Right ventricle myocardium inferior (tissue), 1 donor: ENCODE data around the gene NPC1L1. TPM values are rescaled to one million over a fixed set of nuclear protein-coding genes. Genes with fewer than 3 reads are reported as not detected.

Experiments
- ATAC-seq: fragments of 200-7000 bp; cut with Tn5 transposase; one replicate; pipeline ENCODE4 v1.9.1; 2020; ENCODE audit warnings: mild to moderate bottlenecking, moderate library complexity
- DNase-seq: peaks from one replicate; pipeline ENCODE4 v3.0.0; 2021; ENCODE audit errors: missing footprints
- intact Hi-C: fragments of 100-400 bp; cut with DNase I; formaldehyde crosslinking; loops from one replicate; pipeline ENCODE4 v1.11.0; 2022
- total RNA-seq: library from RNA; stranded (reverse); fragmentation: NEBNext Ultra II Directional; extraction: Animal tissue kit (Norgen Biotek cat#: 25700); gene quantifications from one replicate; pipeline ENCODE4 v1.2.1, GENCODE V29; 2021
- donor health status: DM: no; HTN: yes; CAD: no; lungs with severe emphysema.

NPC1L1 gene
- total RNA-seq, 1 donor from 2014 or later, result 0.05 TPM

GRCh38 chr7:44469461-44470134 lies 71.5 kb downstream of the NPC1L1 start:
- DNase-seq (no peak), ATAC-seq (no peak)
- intact Hi-C loops, result loop anchor here (5.0 kb wide), 2 partner anchors 37 to 67 kb away; no protein-coding TSS in a partner anchor

GRCh38 chr7:44467217-44467548 lies 73.9 kb downstream of the NPC1L1 start:
- intact Hi-C loops, result no loop called here
- no peak for ATAC-seq
- DNase-seq, result no peak

DNA sequence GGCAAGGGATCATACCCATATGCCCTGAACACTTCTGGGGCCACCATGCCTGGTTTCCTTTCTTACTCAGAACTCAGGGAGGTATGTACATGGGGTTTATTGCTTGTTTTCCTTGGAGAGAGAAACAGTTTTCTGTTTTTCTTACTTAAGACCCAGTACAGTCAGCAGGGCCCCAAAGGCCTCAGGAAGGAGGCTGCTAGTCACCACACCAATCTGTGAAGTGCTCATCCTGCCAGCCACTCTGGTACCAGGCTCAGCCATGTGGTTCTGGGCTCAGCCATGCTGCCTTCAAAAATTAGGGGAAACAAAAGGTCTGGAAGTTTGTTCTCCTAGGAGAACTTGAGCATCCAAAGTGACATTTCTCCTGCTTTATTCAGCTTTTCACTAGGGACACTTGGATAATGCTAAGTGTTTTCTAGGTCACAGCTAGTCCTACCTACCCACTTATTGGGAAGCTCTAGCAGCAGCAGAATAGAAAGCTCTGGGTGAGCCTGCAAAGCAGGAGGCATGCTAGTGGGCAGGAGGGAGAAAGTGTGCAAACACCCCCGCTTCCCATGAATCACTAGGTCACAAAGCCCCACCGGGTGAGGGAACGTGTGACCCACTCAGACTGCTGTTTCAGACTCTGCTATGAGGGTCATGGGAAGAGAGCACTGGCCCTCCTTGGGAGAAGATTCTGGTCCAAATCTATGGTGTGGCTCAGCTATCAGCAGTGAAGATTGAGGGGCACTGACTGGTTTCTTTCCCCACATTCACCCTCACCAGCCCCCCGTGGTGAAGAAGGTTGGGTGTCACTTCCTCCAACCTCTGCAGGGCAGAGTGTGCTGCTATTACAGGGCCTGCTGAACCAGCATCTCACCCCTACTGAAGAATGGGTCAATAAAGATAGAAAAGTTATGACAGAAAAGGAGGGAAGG lies 74.6 kb downstream of the NPC1L1 start:
- ATAC-seq, result no peak
- DNase-seq, result no peak
- intact Hi-C loops, result no loop called here

DNA sequence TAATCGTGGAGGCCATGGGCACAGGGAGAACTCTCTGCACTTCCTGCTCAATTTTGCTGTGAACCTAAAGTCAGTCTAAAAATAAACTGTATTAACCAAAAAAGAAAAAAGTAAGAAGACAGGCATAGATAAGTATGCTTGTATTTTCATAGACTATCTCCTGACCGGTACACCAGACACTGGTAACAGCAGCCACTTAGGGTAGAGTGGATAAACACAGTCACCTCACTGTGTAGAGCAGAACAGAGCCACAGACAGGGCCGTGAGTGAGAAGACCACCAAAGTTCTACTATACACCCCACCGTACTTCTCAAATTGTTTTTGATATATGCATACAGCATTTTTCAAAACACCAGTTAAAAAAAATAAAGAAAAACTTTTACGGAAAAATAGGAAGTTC lies 75.6 kb downstream of the NPC1L1 start:
- ATAC-seq, result no peak

GRCh38 chr7:44463169-44463808 lies 77.8 kb downstream of the NPC1L1 start:
- no peak for ATAC-seq
- no peak for DNase-seq
- intact Hi-C loops, result no loop called here

More for the DNA sequence above, 75.6 kb downstream of the NPC1L1 start:
- DNase-seq, result no peak
- intact Hi-C loops, result no loop called here

Other genes starting within 250 kb of the NPC1L1 start
- 95.4 TPM for gene CAMK2B, start 215.7 kb downstream of the NPC1L1 start, total RNA-seq
- gene NUDCD3, start 50.7 kb downstream of the NPC1L1 start, total RNA-seq, result 112 TPM
- 29.6 TPM for gene DDX56, start 32.6 kb upstream of the NPC1L1 start, total RNA-seq
- 49.7 TPM for gene TMED4, start 40.9 kb upstream of the NPC1L1 start, total RNA-seq
- 679 TPM for gene OGDH, start 65.3 kb upstream of the NPC1L1 start, total RNA-seq
- 62.2 TPM for gene ZMIZ2, start 207.5 kb upstream of the NPC1L1 start, total RNA-seq